GM18867 (cell line): ENCODE measurements around the gene PSKH1.
A peak's percentile ranks its signal among the peaks of the same experiment; 100 is the strongest.
"Not testable (repeated sequence)": the region's sequence is repeated elsewhere in the genome, so short reads cannot be mapped to it uniquely, and the experiment has no call there.

ENCODE experiments used
- ATAC-seq: cut with Tn5 transposase; IDR thresholded peaks from one replicate; pipeline ENCODE4 v1.9.1; 2021; ENCODE audit warnings: mild to moderate bottlenecking, moderate library complexity; ENCODE audit not compliant: unreplicated experiment

Gene PSKH1

GRCh38 chr16:67892899-67893742, at the start of gene PSKH1:
Gene PSKH1 (plus strand): TSS chr16:67893254. CDS start chr16:67908750, 15,496 bp downstream.
- ATAC-seq: peak; percentile 81

- no peak for ATAC-seq
Measured at GRCh38 chr16:67843343-67843765, 49.7 kb upstream of the PSKH1 start.

GRCh38 chr16:67844497-67844896, 48.6 kb upstream of the PSKH1 start:
- no peak for ATAC-seq

GRCh38 chr16:67845291-67846062, 47.6 kb upstream of the PSKH1 start:
- no peak for ATAC-seq

GRCh38 chr16:67846063-67846319, 47.1 kb upstream of the PSKH1 start:
- no peak for ATAC-seq

- ATAC-seq: peak; percentile 54
Measured at GRCh38 chr16:67846320-67847063, 46.6 kb upstream of the PSKH1 start, which contains the start of gene NUTF2. Gene NUTF2 (plus strand): TSS chr16:67846933. CDS start chr16:67865131, 18,198 bp downstream.

- peak; percentile 39 for ATAC-seq
Measured at GRCh38 chr16:67847064-67847861, 45.8 kb upstream of the PSKH1 start, which contains the start of gene CENPT. Gene CENPT (minus strand): TSS chr16:67847693. CDS start chr16:67833859, 13,834 bp downstream.

GRCh38 chr16:67848118-67848517, 44.9 kb upstream of the PSKH1 start:
- no peak for ATAC-seq

GRCh38 chr16:67853670-67854069, 39.4 kb upstream of the PSKH1 start:
- ATAC-seq: no peak

- ATAC-seq: no peak
Measured at GRCh38 chr16:67855789-67856188, 37.3 kb upstream of the PSKH1 start.

GRCh38 chr16:67856927-67857546, 36.0 kb upstream of the PSKH1 start:
- no peak for ATAC-seq

- no peak for ATAC-seq
Measured at GRCh38 chr16:67857547-67858233, 35.4 kb upstream of the PSKH1 start.

- ATAC-seq: no peak
Measured at GRCh38 chr16:67858500-67858899, 34.6 kb upstream of the PSKH1 start.

GRCh38 chr16:67860589-67861398, 32.3 kb upstream of the PSKH1 start:
- no peak for ATAC-seq

- no peak for ATAC-seq
Measured at GRCh38 chr16:67861877-67862276, 31.2 kb upstream of the PSKH1 start.

GRCh38 chr16:67862623-67863583, 30.2 kb upstream of the PSKH1 start:
- no peak for ATAC-seq

- ATAC-seq: not testable (repeated sequence)
Measured at GRCh38 chr16:67864044-67864443, 29.0 kb upstream of the PSKH1 start.
